GM12892 (cell line): ENCODE results near the gene VSIG1.

Experiments
- POLR2A ChIP-seq: IDR thresholded peaks from 2 replicates; pipeline ENCODE4 v1.6.1; 2011; ENCODE audit warnings: low read depth, low read length, control low read depth
- POLR2AphosphoS5 ChIP-seq: IDR thresholded peaks from 2 replicates; pipeline ENCODE4 v1.6.1; 2011; ENCODE audit warnings: low read depth, low read length, control low read depth
- TAF1 ChIP-seq: IDR thresholded peaks from 2 replicates; pipeline ENCODE4 v1.6.1; 2011; ENCODE audit warnings: low read depth, mild to moderate bottlenecking, control low read depth, low read length, borderline replicate concordance

DNA sequence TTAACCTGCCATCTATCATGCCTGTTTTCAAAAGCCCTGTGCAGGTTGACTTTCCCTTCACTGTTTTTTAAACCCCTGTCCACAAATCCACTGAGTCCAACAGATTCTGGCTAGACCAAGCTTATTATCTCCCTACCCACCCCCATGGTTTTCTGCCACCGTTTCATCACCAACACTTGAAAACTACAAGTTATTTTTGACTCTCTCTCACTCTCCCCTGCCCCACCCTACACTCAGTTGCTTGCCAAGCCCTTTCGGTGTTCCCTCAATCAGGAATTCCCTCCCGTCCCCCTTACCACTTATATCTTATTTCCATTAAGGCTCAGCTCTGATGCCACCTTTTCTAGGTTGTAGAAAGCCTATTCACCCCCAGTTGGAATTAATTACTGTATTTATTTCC, 76.4 kb downstream of the VSIG1 start:
- TF ChIP-seq POLR2A: no peak
- TF ChIP-seq TAF1: no peak
- no peak for TF ChIP-seq POLR2AphosphoS5
